Lung microvascular endothelial cell (primary cell): ENCODE results near the gene DNASE1L1. TPM values are rescaled to one million over a fixed set of nuclear protein-coding genes. Genes with fewer than 3 reads are reported as not detected.
A peak's percentile ranks its signal among the peaks of the same experiment; 100 is the strongest.

Source experiments
- DNase-seq, 2 donors: peaks; one replicate each; pipeline versions ENCODE4 v3.0.0 to v3.0.0-alpha.2; 2010; ENCODE audit warnings: low read depth in 2 of 2
- total RNA-seq: library from RNA; depleted of rRNA; stranded (reverse); fragments of >200 nt; gene quantifications from 2 replicates; pipeline ENCODE4 v1.2.1, GENCODE V29; 2014

DNASE1L1 gene
- total RNA-seq, result 79.1 and 86.3 TPM in 2 replicates

- DNase-seq, result peak; percentile 82 to 92
Observed at GRCh38 chrX:154409222-154409871, at the start of gene DNASE1L1. TSS of gene DNASE1L1 (minus strand) at chrX:154409254. CDS start at chrX:154405568, 3,686 bp downstream.

- peak; percentile 26 to 51 for DNase-seq
Observed at GRCh38 chrX:154458116-154458953, 49.3 kb upstream of the DNASE1L1 start, which contains the start of gene PLXNA3. TSS of gene PLXNA3 (plus strand) at chrX:154458281. CDS start at chrX:154460184, 1,903 bp downstream.

GRCh38 chrX:154457491-154458115 is 48.5 kb upstream of the DNASE1L1 start:
- DNase-seq, result no peak

GRCh38 chrX:154452823-154453222 is 43.8 kb upstream of the DNASE1L1 start:
- DNase-seq, result no peak

GRCh38 chrX:154450312-154450711 is 41.3 kb upstream of the DNASE1L1 start:
- DNase-seq, result no peak

GRCh38 chrX:154449618-154450017 is 40.6 kb upstream of the DNASE1L1 start:
- DNase-seq, result no peak

- no peak for DNase-seq
Observed at GRCh38 chrX:154448484-154448883, 39.4 kb upstream of the DNASE1L1 start.

GRCh38 chrX:154446430-154446829 is 37.4 kb upstream of the DNASE1L1 start:
- no peak for DNase-seq

GRCh38 chrX:154445776-154446175 is 36.7 kb upstream of the DNASE1L1 start:
- DNase-seq, result no peak

- no peak for DNase-seq
Observed at GRCh38 chrX:154444755-154445246, 35.7 kb upstream of the DNASE1L1 start.

- peak; percentile 74 to 80 for DNase-seq
Observed at GRCh38 chrX:154443992-154444754, 35.1 kb upstream of the DNASE1L1 start, which contains the start of gene FAM50A. TSS of gene FAM50A (plus strand) at chrX:154444141. CDS start at chrX:154444236, 95 bp downstream.

GRCh38 chrX:154443479-154443910 is 34.4 kb upstream of the DNASE1L1 start:
- no peak for DNase-seq

- DNase-seq, result no peak
Observed at GRCh38 chrX:154441984-154442707, 33.1 kb upstream of the DNASE1L1 start.

- no peak for DNase-seq
Observed at GRCh38 chrX:154441564-154441963, 32.5 kb upstream of the DNASE1L1 start.

- no peak for DNase-seq
Observed at GRCh38 chrX:154440623-154441357, 31.7 kb upstream of the DNASE1L1 start.

GRCh38 chrX:154439841-154440240 is 30.8 kb upstream of the DNASE1L1 start:
- no peak for DNase-seq

GRCh38 chrX:154437971-154438893 is 29.2 kb upstream of the DNASE1L1 start:
- DNase-seq, result no peak

- peak; percentile 57 to 62 for DNase-seq
Observed at GRCh38 chrX:154436983-154437752, 28.1 kb upstream of the DNASE1L1 start, which contains the start of gene GDI1. TSS of gene GDI1 (plus strand) at chrX:154437154. CDS start at chrX:154437255, 101 bp downstream.
